Mesenchymal stem cell (in vitro differentiated cells and primary cell): ENCODE measurements around the gene MMP7.

Experiments
- DNase-seq: peaks from one replicate; pipeline ENCODE4 v3.0.0-alpha.2; 2013
- H2AFZ ChIP-seq: one replicate; pipeline ENCODE4 v1.6.1; 2013; ENCODE audit warnings: low read depth, mild to moderate bottlenecking, control low read depth, inconsistent platforms, low read length, moderate library complexity
- H2AK5ac ChIP-seq: 2 replicates; pipeline ENCODE4 v1.6.1; 2013; ENCODE audit warnings: low read length, moderate library complexity, mild to moderate bottlenecking, inconsistent platforms; ENCODE audit not compliant: severe bottlenecking
- H2BK120ac ChIP-seq: one replicate; pipeline ENCODE4 v1.6.1; 2013; ENCODE audit warnings: low read depth, mild to moderate bottlenecking, inconsistent platforms, low read length, moderate library complexity
- H2BK12ac ChIP-seq, 2 experiments: one replicate each; pipeline ENCODE4 v1.6.1; 2013; ENCODE audit warnings: inconsistent platforms in 2 of 2, low read length in 2 of 2, mild to moderate bottlenecking in 2 of 2, moderate library complexity in 2 of 2, control low read depth in 1 of 2
- H2BK15ac ChIP-seq: one replicate; pipeline ENCODE4 v1.6.1; 2013; ENCODE audit warnings: mild to moderate bottlenecking, low read depth, inconsistent platforms; ENCODE audit not compliant: poor library complexity, severe bottlenecking
- H2BK5ac ChIP-seq: 2 replicates; pipeline ENCODE4 v1.6.1; 2013; ENCODE audit warnings: low read depth, mild to moderate bottlenecking, low read length, control low read depth, inconsistent platforms; ENCODE audit not compliant: poor library complexity, severe bottlenecking
- H3K14ac ChIP-seq, 2 experiments: one replicate each; pipeline ENCODE4 v1.6.1; 2013; ENCODE audit warnings: inconsistent platforms in 2 of 2, low read length in 2 of 2, control low read depth in 1 of 2, mild to moderate bottlenecking in 1 of 2, moderate library complexity in 1 of 2
- H3K18ac ChIP-seq, 2 experiments: one replicate each; pipeline ENCODE4 v1.6.1; 2013; ENCODE audit warnings: inconsistent platforms in 2 of 2, low read length in 2 of 2, control low read depth in 1 of 2, low read depth in 1 of 2, mild to moderate bottlenecking in 1 of 2
- H3K23ac ChIP-seq, 2 experiments: one replicate each; pipeline ENCODE4 v1.6.1; 2013; ENCODE audit warnings: inconsistent platforms in 2 of 2, low read length in 2 of 2, mild to moderate bottlenecking in 2 of 2, moderate library complexity in 2 of 2, control low read depth in 1 of 2
- H3K27ac ChIP-seq: 2 replicates; pipeline ENCODE4 v1.5.1; 2013; ENCODE audit warnings: mild to moderate bottlenecking, moderate library complexity, low read length, control low read depth, inconsistent platforms; ENCODE audit not compliant: poor library complexity, severe bottlenecking
- H3K27me3 ChIP-seq, 2 experiments: 2 replicates each; pipeline versions ENCODE4 v1.6.1 to v1.7.0; 2013; ENCODE audit warnings: low read length in 2 of 2, mild to moderate bottlenecking in 2 of 2, moderate library complexity in 2 of 2, control low read depth in 1 of 2, inconsistent platforms in 1 of 2; ENCODE audit not compliant: control insufficient read depth in 1 of 2, insufficient read depth in 1 of 2
- H3K36me3 ChIP-seq, 2 experiments: 2 replicates each; pipeline versions ENCODE4 v1.6.1 to v1.7.0; 2013; ENCODE audit warnings: low read length in 2 of 2, control low read depth in 1 of 2, inconsistent platforms in 1 of 2, low read depth in 1 of 2, mild to moderate bottlenecking in 1 of 2; ENCODE audit not compliant: insufficient read depth in 2 of 2, control insufficient read depth in 1 of 2
- H3K4ac ChIP-seq, 2 experiments: one replicate each; pipeline ENCODE4 v1.6.1; 2013; ENCODE audit warnings: inconsistent platforms in 2 of 2, low read length in 2 of 2, mild to moderate bottlenecking in 2 of 2, moderate library complexity in 2 of 2, control low read depth in 1 of 2, low read depth in 1 of 2
- H3K4me1 ChIP-seq: 2 replicates; pipeline ENCODE4 v1.6.1; 2013; ENCODE audit warnings: low read depth, low read length, control low read depth; ENCODE audit not compliant: control insufficient read depth, insufficient read depth
- H3K4me2 ChIP-seq: 2 replicates; pipeline ENCODE4 v1.6.1; 2013; ENCODE audit warnings: low read length, mild to moderate bottlenecking, inconsistent platforms; ENCODE audit not compliant: poor library complexity, severe bottlenecking
- H3K4me3 ChIP-seq, 2 experiments: 2 replicates each; pipeline versions ENCODE4 v1.5.1 to v1.7.0; 2013; ENCODE audit warnings: low read length in 2 of 2, mild to moderate bottlenecking in 2 of 2, control low read depth in 1 of 2, low read depth in 1 of 2; ENCODE audit not compliant: insufficient read depth in 1 of 2
- H3K79me1 ChIP-seq: replicated peaks from 2 replicates; pipeline ENCODE4 v1.6.1; 2013; ENCODE audit warnings: mild to moderate bottlenecking, control low read depth, low read length, inconsistent platforms; ENCODE audit not compliant: poor library complexity, severe bottlenecking
- H3K9ac ChIP-seq: 2 replicates; pipeline ENCODE4 v1.7.0; 2013; ENCODE audit warnings: mild to moderate bottlenecking, low read length, moderate library complexity
- H3K9me3 ChIP-seq: 2 replicates; pipeline ENCODE4 v1.7.0; 2013; ENCODE audit warnings: mild to moderate bottlenecking, low read length; ENCODE audit not compliant: control insufficient read depth
- H4K8ac ChIP-seq: one replicate; pipeline ENCODE4 v1.6.1; 2013; ENCODE audit warnings: inconsistent platforms, mild to moderate bottlenecking, low read length, moderate library complexity
- H4K91ac ChIP-seq: one replicate; pipeline ENCODE4 v1.6.1; 2013; ENCODE audit warnings: mild to moderate bottlenecking, low read length, inconsistent platforms
- WGBS: methylation state at CpG from one replicate; pipeline ENCODE4 v1.1.7; 2013; ENCODE audit warnings: mixed read lengths; 5-methylcytosine and 5-hydroxymethylcytosine counted together

The MMP7 gene

GRCh38 chr11:102523887-102524286 lies 6.7 kb downstream of the MMP7 start:
- no peaks in the 10 kb centered on the region for H3K9me3 ChIP-seq
- WGBS, result 67% methylated on average over 2 of the region's 4 CpGs
- no peak overlapping the region for H2BK15ac ChIP-seq
- H3K27ac ChIP-seq, result no peak overlapping the region
- no peak overlapping the region for H2AFZ ChIP-seq
- no peak overlapping the region for H3K4me2 ChIP-seq
- H2AK5ac ChIP-seq, result no peak overlapping the region
- no peak overlapping the region for H4K8ac ChIP-seq
- H3K4me3 ChIP-seq, result no peak overlapping the region
- no peak overlapping the region for H2BK12ac ChIP-seq
- no peak overlapping the region for H3K4ac ChIP-seq
- H3K27me3 ChIP-seq, result no peaks in the 10 kb centered on the region
- no peak overlapping the region for H3K23ac ChIP-seq
- no peaks in the 10 kb centered on the region for H3K4me1 ChIP-seq
- H3K18ac ChIP-seq, result no peak overlapping the region
- H3K9ac ChIP-seq, result no peak overlapping the region
- H2BK120ac ChIP-seq, result no peak overlapping the region
- DNase-seq, result no peak
- H3K79me1 ChIP-seq, result no peaks in the 10 kb centered on the region
- H2BK5ac ChIP-seq, result no peak overlapping the region
- no peak overlapping the region for H3K14ac ChIP-seq
- H4K91ac ChIP-seq, result no peak overlapping the region
- no peaks in the 10 kb centered on the region for H3K36me3 ChIP-seq

- H3K9ac ChIP-seq, result no peak overlapping the region
- no peak overlapping the region for H4K8ac ChIP-seq
- H2BK5ac ChIP-seq, result no peak overlapping the region
- H3K14ac ChIP-seq, result no peak overlapping the region
- no peak overlapping the region for H3K18ac ChIP-seq
- no peak overlapping the region for H3K4ac ChIP-seq
- H2BK12ac ChIP-seq, result no peak overlapping the region
- H3K9me3 ChIP-seq, result no peaks in the 10 kb centered on the region
- no peak overlapping the region for H2AFZ ChIP-seq
- H2BK120ac ChIP-seq, result no peak overlapping the region
- H2BK15ac ChIP-seq, result no peak overlapping the region
- no CpG with 5 or more reads among the region's 2 CpGs for WGBS
- no peaks in the 10 kb centered on the region for H3K79me1 ChIP-seq
- H3K23ac ChIP-seq, result no peak overlapping the region
- no peak overlapping the region for H3K4me3 ChIP-seq
- H3K36me3 ChIP-seq, result no peaks in the 10 kb centered on the region
- no peak overlapping the region for H4K91ac ChIP-seq
- H3K27me3 ChIP-seq, result no peaks in the 10 kb centered on the region
- H3K27ac ChIP-seq, result no peak overlapping the region
- no peak overlapping the region for H2AK5ac ChIP-seq
- H3K4me2 ChIP-seq, result no peak overlapping the region
- no peak for DNase-seq
- H3K4me1 ChIP-seq, result no peaks in the 10 kb centered on the region
Measured at GRCh38 chr11:102523189-102523570, 7.4 kb downstream of the MMP7 start.

GRCh38 chr11:102522312-102523188 lies 8.0 kb downstream of the MMP7 start:
- no peak overlapping the region for H2BK15ac ChIP-seq
- H2AK5ac ChIP-seq, result no peak overlapping the region
- H3K36me3 ChIP-seq, result no peaks in the 10 kb centered on the region
- H3K79me1 ChIP-seq, result no peaks in the 10 kb centered on the region
- no peak overlapping the region for H3K18ac ChIP-seq
- no peaks in the 10 kb centered on the region for H3K27me3 ChIP-seq
- H4K91ac ChIP-seq, result no peak overlapping the region
- no peak for DNase-seq
- no peak overlapping the region for H2BK12ac ChIP-seq
- no peak overlapping the region for H3K4me2 ChIP-seq
- no peak overlapping the region for H2BK5ac ChIP-seq
- H3K4ac ChIP-seq, result no peak overlapping the region
- no peak overlapping the region for H3K23ac ChIP-seq
- H3K27ac ChIP-seq, result no peak overlapping the region
- no peak overlapping the region for H3K9ac ChIP-seq
- H3K4me1 ChIP-seq, result peaks cover 2% of the 10 kb centered on the region
- H2AFZ ChIP-seq, result peak overlapping the region; percentile 4
- no peak overlapping the region for H3K14ac ChIP-seq
- 73% methylated on average over 5 of the region's 5 CpGs for WGBS
- H2BK120ac ChIP-seq, result no peak overlapping the region
- H4K8ac ChIP-seq, result no peak overlapping the region
- H3K4me3 ChIP-seq, result no peak overlapping the region
- no peaks in the 10 kb centered on the region for H3K9me3 ChIP-seq

GRCh38 chr11:102521121-102521520 lies 9.4 kb downstream of the MMP7 start:
- Histone ChIP-seq H3K9me3 (no peaks in the 10 kb centered on the region), H2BK120ac (no peak overlapping the region), H3K27me3 (no peaks in the 10 kb centered on the region), H3K79me1 (no peaks in the 10 kb centered on the region), H2BK12ac (no peak overlapping the region), H3K4ac (no peak overlapping the region), H3K4me3 (no peak overlapping the region), H3K14ac (no peak overlapping the region), H3K27ac (no peak overlapping the region), H2BK5ac (no peak overlapping the region), H3K23ac (no peak overlapping the region), H3K4me1 (peaks cover 2% of the 10 kb centered on the region), H4K91ac (no peak overlapping the region), H2BK15ac (no peak overlapping the region), H2AK5ac (no peak overlapping the region), H3K18ac (no peak overlapping the region), H3K36me3 (no peaks in the 10 kb centered on the region), H2AFZ (no peak overlapping the region), H4K8ac (no peak overlapping the region), H3K9ac (no peak overlapping the region), H3K4me2 (no peak overlapping the region)
- DNase-seq, result no peak
- 100% methylated on average over 6 of the region's 10 CpGs for whole genome bisulfite sequencing
